ENCODE measurements around the gene AMH. TPM values are rescaled to one million over a fixed set of nuclear protein-coding genes. Genes with fewer than 3 reads are reported as not detected.

The AMH gene
- total and polyA plus RNA-seq, 2 of the 4 experiments (the other 2 are of a cell fraction) = 0.86 TPM; not detected in 1

DNA sequence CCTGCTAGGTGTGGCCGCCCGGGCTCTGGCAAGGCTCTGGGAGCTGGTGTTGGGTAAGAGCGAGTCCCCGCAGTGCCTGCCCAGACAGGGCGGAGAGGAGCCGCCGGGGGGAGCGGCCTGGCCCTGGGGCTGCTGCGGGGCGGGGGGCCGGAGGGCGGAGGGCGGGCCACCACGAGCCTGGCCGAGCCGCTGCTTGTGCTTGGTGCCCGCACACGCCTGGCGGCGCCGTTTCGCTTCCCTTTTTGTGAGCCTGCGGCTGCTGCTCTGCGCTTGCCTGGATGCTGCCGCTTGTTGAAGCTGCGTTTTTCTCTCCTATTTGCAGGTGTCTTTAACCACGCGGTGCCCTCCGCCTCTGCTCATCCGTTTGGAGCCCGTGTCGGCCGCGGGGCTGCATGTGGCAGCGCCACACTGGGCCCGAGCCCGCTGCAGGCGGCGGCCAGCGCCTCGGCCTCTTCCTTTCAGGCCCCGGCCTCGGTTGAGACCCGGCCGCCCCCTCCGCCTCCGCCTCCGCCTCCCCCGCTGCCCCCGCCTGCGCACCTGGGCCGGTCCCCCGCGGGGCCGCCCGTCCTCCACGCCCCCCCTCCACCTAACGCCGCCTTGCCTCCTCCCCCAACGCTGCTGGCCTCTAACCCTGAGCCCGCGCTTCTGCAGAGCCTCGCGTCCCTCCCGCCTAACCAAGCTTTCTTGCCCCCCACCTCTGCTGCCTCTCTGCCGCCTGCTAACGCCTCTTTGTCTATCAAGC lies 21.5 kb upstream of the AMH start:
- no peak overlapping the region for H3K14ac ChIP-seq (replicated peaks; ENCODE audit: low read depth, low read length)
- H3K9ac ChIP-seq (ENCODE audit: low read depth, low read length) = no peak overlapping the region
- no peak overlapping the region for H2BK120ac ChIP-seq (ENCODE audit: low read depth, low read length)
- no peak overlapping the region for H3K18ac ChIP-seq (ENCODE audit: low read depth, low read length)
- H3K56ac ChIP-seq (ENCODE audit: extremely low read depth, insufficient read depth, low read length) = no peak overlapping the region
- H3K23ac ChIP-seq (ENCODE audit: low read depth, low read length) = no peak overlapping the region
- no peak for ATAC-seq (ENCODE audit: low read depth)
- peaks cover 76% of the 10 kb centered on the region for H3K36me3 ChIP-seq (ENCODE audit: control insufficient read depth, insufficient read depth, low read length)
- ChIA-PET CTCF (no interaction called here), POLR2A (ENCODE audit: unreplicated experiment) (no interaction called here)
- no peak overlapping the region for H2AFZ ChIP-seq (replicated peaks; ENCODE audit: low read length, poor library complexity)
- dilution Hi-C loops (cut with HindIII; ENCODE audit: low sequenced_read_pairs, unreplicated experiment) = no loop called here
- 91% methylated on average over 22 of the region's 67 CpGs; no CpG with 5 or more reads in 1 of the 2 experiments for WGBS, 2 experiments (ENCODE audit: extremely low coverage in 2 of 2, insufficient read length in 1 of 2)
- peaks cover 9 to 29% of the 10 kb centered on the region in 2 experiments for H3K79me1 ChIP-seq (ENCODE audit: low read depth in 1 of 2, low read length in 2 of 2)
- TF ChIP-seq, protein P1, sequence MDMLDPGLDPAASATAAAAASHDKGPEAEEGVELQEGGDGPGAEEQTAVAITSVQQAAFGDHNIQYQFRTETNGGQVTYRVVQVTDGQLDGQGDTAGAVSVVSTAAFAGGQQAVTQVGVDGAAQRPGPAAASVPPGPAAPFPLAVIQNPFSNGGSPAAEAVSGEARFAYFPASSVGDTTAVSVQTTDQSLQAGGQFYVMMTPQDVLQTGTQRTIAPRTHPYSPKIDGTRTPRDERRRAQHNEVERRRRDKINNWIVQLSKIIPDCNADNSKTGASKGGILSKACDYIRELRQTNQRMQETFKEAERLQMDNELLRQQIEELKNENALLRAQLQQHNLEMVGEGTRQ (IDR thresholded peaks at IDR 0.05; ENCODE audit: low read depth, low read length) = no peak
- TF ChIP-seq CHD1 (IDR thresholded peaks at IDR 0.05; ENCODE audit: low read depth, low read length) = no peak
- TF ChIP-seq MAFK (IDR thresholded peaks at IDR 0.05; ENCODE audit: low read depth, low read length) = no peak
- TF ChIP-seq RAD21 (IDR thresholded peaks at IDR 0.05; ENCODE audit: low read length) = no peak
- no peak for TF ChIP-seq BHLHE40 (IDR thresholded peaks at IDR 0.05; ENCODE audit: low read depth, low read length)
- TF ChIP-seq MXI1 (IDR thresholded peaks at IDR 0.05; ENCODE audit: borderline replicate concordance, low read depth, low read length) = no peak
- TF ChIP-seq FOS (IDR thresholded peaks at IDR 0.05; ENCODE audit: low read depth, low read length) = no peak
- TF ChIP-seq, protein P2, sequence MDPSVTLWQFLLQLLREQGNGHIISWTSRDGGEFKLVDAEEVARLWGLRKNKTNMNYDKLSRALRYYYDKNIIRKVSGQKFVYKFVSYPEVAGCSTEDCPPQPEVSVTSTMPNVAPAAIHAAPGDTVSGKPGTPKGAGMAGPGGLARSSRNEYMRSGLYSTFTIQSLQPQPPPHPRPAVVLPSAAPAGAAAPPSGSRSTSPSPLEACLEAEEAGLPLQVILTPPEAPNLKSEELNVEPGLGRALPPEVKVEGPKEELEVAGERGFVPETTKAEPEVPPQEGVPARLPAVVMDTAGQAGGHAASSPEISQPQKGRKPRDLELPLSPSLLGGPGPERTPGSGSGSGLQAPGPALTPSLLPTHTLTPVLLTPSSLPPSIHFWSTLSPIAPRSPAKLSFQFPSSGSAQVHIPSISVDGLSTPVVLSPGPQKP (IDR thresholded peaks at IDR 0.05; ENCODE audit: borderline replicate concordance, low read depth, low read length) = no peak
- no peak for TF ChIP-seq SMC3 (IDR thresholded peaks at IDR 0.05; ENCODE audit: low read depth, low read length)
- no peak for TF ChIP-seq NFE2L2 (IDR thresholded peaks at IDR 0.05; ENCODE audit: low read depth, low read length)
- TF ChIP-seq CEBPB (IDR thresholded peaks at IDR 0.05; ENCODE audit: low read depth, low read length) = no peak
- no peak for TF ChIP-seq RCOR1 (IDR thresholded peaks at IDR 0.05; ENCODE audit: insufficient replicate concordance, low read length)
- TF ChIP-seq POLR2A (IDR thresholded peaks at IDR 0.05; ENCODE audit: low read depth, low read length) = no peak
- no peak for TF ChIP-seq MAZ (IDR thresholded peaks at IDR 0.05; ENCODE audit: borderline replicate concordance, low read depth, low read length)
- TF ChIP-seq, protein P3, sequence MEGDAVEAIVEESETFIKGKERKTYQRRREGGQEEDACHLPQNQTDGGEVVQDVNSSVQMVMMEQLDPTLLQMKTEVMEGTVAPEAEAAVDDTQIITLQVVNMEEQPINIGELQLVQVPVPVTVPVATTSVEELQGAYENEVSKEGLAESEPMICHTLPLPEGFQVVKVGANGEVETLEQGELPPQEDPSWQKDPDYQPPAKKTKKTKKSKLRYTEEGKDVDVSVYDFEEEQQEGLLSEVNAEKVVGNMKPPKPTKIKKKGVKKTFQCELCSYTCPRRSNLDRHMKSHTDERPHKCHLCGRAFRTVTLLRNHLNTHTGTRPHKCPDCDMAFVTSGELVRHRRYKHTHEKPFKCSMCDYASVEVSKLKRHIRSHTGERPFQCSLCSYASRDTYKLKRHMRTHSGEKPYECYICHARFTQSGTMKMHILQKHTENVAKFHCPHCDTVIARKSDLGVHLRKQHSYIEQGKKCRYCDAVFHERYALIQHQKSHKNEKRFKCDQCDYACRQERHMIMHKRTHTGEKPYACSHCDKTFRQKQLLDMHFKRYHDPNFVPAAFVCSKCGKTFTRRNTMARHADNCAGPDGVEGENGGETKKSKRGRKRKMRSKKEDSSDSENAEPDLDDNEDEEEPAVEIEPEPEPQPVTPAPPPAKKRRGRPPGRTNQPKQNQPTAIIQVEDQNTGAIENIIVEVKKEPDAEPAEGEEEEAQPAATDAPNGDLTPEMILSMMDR (conservative IDR thresholded peaks at IDR 0.05; ENCODE audit: low read depth, low read length) = no peak
- TF ChIP-seq RFX5 (IDR thresholded peaks at IDR 0.05; ENCODE audit: low read depth, low read length) = no peak
- intact Hi-C loops (cut with micrococcal nuclease) = no loop called here
- H3K27me3 ChIP-seq (ENCODE audit: control insufficient read depth, insufficient read depth, low read length) = no peaks in the 10 kb centered on the region
- H2BK20ac ChIP-seq (ENCODE audit: low read depth, low read length) = no peak overlapping the region
- no peak overlapping the region for H3K4me2 ChIP-seq (ENCODE audit: low read depth, low read length)
- DNase-seq = no peak
- no peaks in the 10 kb centered on the region for H3K4me1 ChIP-seq (ENCODE audit: control insufficient read depth, insufficient read depth, low read length)
- H3K9me3 ChIP-seq (ENCODE audit: control insufficient read depth, insufficient read depth, low read length) = no peaks in the 10 kb centered on the region
- no peak overlapping the region for H3K4me3 ChIP-seq (ENCODE audit: insufficient read depth, low read depth, low read length)
- peaks cover 24% of the 10 kb centered on the region for H4K20me1 ChIP-seq (ENCODE audit: insufficient read depth, low read length)
- no peak overlapping the region for H3K27ac ChIP-seq (ENCODE audit: insufficient read depth, low read length)
- H2BK15ac ChIP-seq (ENCODE audit: low read depth, low read length) = no peak overlapping the region
- no peaks in the 10 kb centered on the region for H3K9me1 ChIP-seq (ENCODE audit: insufficient read depth, low read length)
- in situ Hi-C loops (cut with MboI; ENCODE audit: low sequenced_read_pairs) = no loop called here
- H4K8ac ChIP-seq (ENCODE audit: low read depth in 2 of 2, low read length in 2 of 2) = no peak overlapping the region
- no peak overlapping the region for H4K5ac ChIP-seq (ENCODE audit: low read depth, low read length)
- H2BK5ac ChIP-seq (ENCODE audit: low read depth, low read length, poor library complexity, severe bottlenecking) = no peak overlapping the region
- BruUV-seq (replicated peaks) = no TSS peak
- H3K4ac ChIP-seq (ENCODE audit: low read depth, low read length) = no peak overlapping the region
- H2AK9ac ChIP-seq (replicated peaks; ENCODE audit: low read depth, low read length, poor library complexity) = no peak overlapping the region
- H4K91ac ChIP-seq (ENCODE audit: insufficient read depth, low read depth, low read length) = no peak overlapping the region
- no peak overlapping the region for H2AK5ac ChIP-seq (ENCODE audit: low read depth, low read length)

Data from IMR-90 (cell line).